T-helper 2 cell treated with Interferon-gamma antibody and Interleukin-4, amounts not matched to agents 100 ng/mL and 5 ng/mL, for 36 hours (primary cell): ENCODE measurements around the gene COA5. TPM values are rescaled to one million over a fixed set of nuclear protein-coding genes. Genes with fewer than 3 reads are reported as not detected.

Source experiments
- intact Hi-C: fragments of 100-400 bp; cut with micrococcal nuclease; formaldehyde crosslinking; loops from one replicate; pipeline ENCODE4 v1.15.1; 2023
- total RNA-seq: library from RNA; stranded (reverse); gene quantifications from 2 replicates; pipeline ENCODE4 v1.2.3, GENCODE V29; 2022

COA5 gene
- total RNA-seq, 1 donor from 2014 or later = 18.5 TPM

- intact Hi-C loops = no loop called here
These were observed 52.6 kb downstream of the COA5 start for GRCh38 chr2:98555696-98556095.

- intact Hi-C loops = no loop called here
These were observed 54.0 kb downstream of the COA5 start for GRCh38 chr2:98554116-98554861.

- intact Hi-C loops = no loop called here
These were observed 55.7 kb downstream of the COA5 start for GRCh38 chr2:98552499-98553179.

GRCh38 chr2:98551316-98551715 lies 57.0 kb downstream of the COA5 start:
- intact Hi-C loops = loop anchor here (2.0 kb wide), 1 partner anchor 139 kb away; no protein-coding TSS in a partner anchor

GRCh38 chr2:98550165-98550564 lies 58.1 kb downstream of the COA5 start:
- intact Hi-C loops = loop anchor here (2.0 kb wide), 1 partner anchor 137 kb away; no protein-coding TSS in a partner anchor

Other genes with a start within 250 kb of the COA5 start
- gene INPP4A, start 163.7 kb downstream of the COA5 start, total RNA-seq = 108 and 112 TPM in 2 replicates
- 28.8 and 32.1 TPM in 2 replicates for gene UNC50, start 77 bp upstream of the COA5 start, total RNA-seq
- 69.5 and 73.7 TPM in 2 replicates for gene MGAT4A, start 122.6 kb upstream of the COA5 start, total RNA-seq